ENCODE data around the gene MAB21L3.

DNA sequence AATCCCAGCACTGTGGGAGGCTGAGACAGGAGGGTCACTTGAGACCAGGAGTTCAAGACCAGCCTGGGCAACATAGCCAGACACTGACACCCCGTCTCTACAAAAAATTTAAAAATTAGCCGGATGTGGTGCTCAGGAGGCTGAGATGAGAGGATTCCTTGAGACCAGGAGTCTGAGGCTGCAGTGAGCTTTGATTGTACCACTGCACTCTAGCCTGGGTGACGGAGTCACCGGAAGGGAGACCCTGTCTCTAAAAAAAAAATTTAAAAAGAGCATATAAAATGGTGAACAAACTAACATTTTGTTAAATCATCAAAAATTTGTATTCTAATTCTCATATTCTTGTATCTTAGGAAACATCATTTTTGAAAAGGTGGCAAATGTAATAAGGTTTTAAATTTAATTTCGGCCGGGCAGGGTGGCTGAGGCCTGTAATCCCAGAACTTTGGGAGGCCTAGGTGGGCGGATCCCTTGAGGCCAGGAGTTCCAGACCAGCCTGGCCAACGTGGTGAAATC, 27.1 kb downstream of the MAB21L3 start:
- TF ChIP-seq, protein P1, sequence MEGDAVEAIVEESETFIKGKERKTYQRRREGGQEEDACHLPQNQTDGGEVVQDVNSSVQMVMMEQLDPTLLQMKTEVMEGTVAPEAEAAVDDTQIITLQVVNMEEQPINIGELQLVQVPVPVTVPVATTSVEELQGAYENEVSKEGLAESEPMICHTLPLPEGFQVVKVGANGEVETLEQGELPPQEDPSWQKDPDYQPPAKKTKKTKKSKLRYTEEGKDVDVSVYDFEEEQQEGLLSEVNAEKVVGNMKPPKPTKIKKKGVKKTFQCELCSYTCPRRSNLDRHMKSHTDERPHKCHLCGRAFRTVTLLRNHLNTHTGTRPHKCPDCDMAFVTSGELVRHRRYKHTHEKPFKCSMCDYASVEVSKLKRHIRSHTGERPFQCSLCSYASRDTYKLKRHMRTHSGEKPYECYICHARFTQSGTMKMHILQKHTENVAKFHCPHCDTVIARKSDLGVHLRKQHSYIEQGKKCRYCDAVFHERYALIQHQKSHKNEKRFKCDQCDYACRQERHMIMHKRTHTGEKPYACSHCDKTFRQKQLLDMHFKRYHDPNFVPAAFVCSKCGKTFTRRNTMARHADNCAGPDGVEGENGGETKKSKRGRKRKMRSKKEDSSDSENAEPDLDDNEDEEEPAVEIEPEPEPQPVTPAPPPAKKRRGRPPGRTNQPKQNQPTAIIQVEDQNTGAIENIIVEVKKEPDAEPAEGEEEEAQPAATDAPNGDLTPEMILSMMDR (IDR thresholded peaks at IDR 0.05; ENCODE audit: insufficient read depth, low read length, poor library complexity, severe bottlenecking): no peak
- no peak for TF ChIP-seq EZH2phosphoT487 (conservative IDR thresholded peaks at IDR 0.05; ENCODE audit: low read length)

All from SU-DHL-6 (cell line).